NCI-H345 treated with DMSO at 0.1 percent for 48 hours (cell line): ENCODE data around the gene KLHL13.

Experiments
- DNase-seq: peaks from one replicate; lab custom pipeline; 2025; ENCODE audit not compliant: unreplicated experiment; lab: John Stamatoyannopoulos, UW

The KLHL13 gene

GRCh38 chrX:117871796-117872195 lies 244.8 kb downstream of the KLHL13 start:
- no peak for DNase-seq

GRCh38 chrX:117860517-117860916 lies 256.1 kb downstream of the KLHL13 start:
- DNase-seq = no peak

GRCh38 chrX:117854806-117855205 lies 261.8 kb downstream of the KLHL13 start:
- DNase-seq = no peak

- DNase-seq = no peak
These were observed 265.6 kb downstream of the KLHL13 start for GRCh38 chrX:117851025-117851424.
